ENCODE data around the gene USP36. TPM values are rescaled to one million over a fixed set of nuclear protein-coding genes. Genes with fewer than 3 reads are reported as not detected.

The USP36 gene
- total and polyA plus RNA-seq, 9 of the 15 experiments (the other 6 are each of a cell fraction or from before 2014, with no cell fraction given), result 6.4 to 72.8 (median 22.5) TPM

GRCh38 chr17:78840780-78841611 lies at the start of gene USP36 (continued):
- TF ChIP-seq ZNF398 (CRISPR knock-in tag; IDR thresholded peaks at IDR 0.05) (no peak), HMG20A (CRISPR knock-in tag; conservative IDR thresholded peaks at IDR 0.05) (no peak), ETV5 (CRISPR knock-in tag; IDR thresholded peaks at IDR 0.05; ENCODE audit: low read depth) (peak; percentile 63; the same call in 1 of the 2 replicates), MTA2 (IDR thresholded peaks at IDR 0.05; ENCODE audit: low read depth) (no peak), TAL1 (IDR thresholded peaks at IDR 0.05) (no peak), GATAD2B (IDR thresholded peaks at IDR 0.05; ENCODE audit: borderline replicate concordance) (no peak), BRF1 (IDR thresholded peaks at IDR 0.05; ENCODE audit: borderline replicate concordance, extremely low read depth, insufficient read length) (no peak), CREB3L1 (IDR thresholded peaks at IDR 0.05; ENCODE audit: borderline replicate concordance, low read depth) (peak; percentile 94), ZNF384 (IDR thresholded peaks at IDR 0.05; ENCODE audit: low read depth, low read length) (no peak), PTBP1 (IDR thresholded peaks at IDR 0.05; ENCODE audit: low read depth, low read length) (no peak), TBL1XR1 (IDR thresholded peaks at IDR 0.05; ENCODE audit: low read length in 2 of 2) (peak in 1 of 2 experiments; percentile 83; a peak in 1 of 4 replicates), PHTF2 (CRISPR knock-in tag; IDR thresholded peaks at IDR 0.05) (no peak), TAF7 (tag; IDR thresholded peaks at IDR 0.05) (peak; percentile 81), RBBP5 (IDR thresholded peaks at IDR 0.05; ENCODE audit: borderline replicate concordance, insufficient read depth, low read length, poor library complexity, severe bottlenecking) (peak; percentile 32), KAT8 (IDR thresholded peaks at IDR 0.05; ENCODE audit: low read depth) (no peak), SP1 (CRISPR knock-in tag; IDR thresholded peaks at IDR 0.05) (peak; percentile 100), ZNF282 (CRISPR knock-in tag; IDR thresholded peaks at IDR 0.05) (no peak), FOXK1 (CRISPR knock-in tag; IDR thresholded peaks at IDR 0.05; ENCODE audit: borderline replicate concordance) (peak; percentile 92), SRSF7 (optimal IDR thresholded peaks at IDR 0.05; ENCODE audit: low read depth, low read length) (no peak), DIDO1 (tag; IDR thresholded peaks at IDR 0.05; ENCODE audit: low read depth) (peak; percentile 45; the same call in 1 of the 2 replicates), ADNP (tag; IDR thresholded peaks at IDR 0.05) (no peak), ZNF511 (CRISPR knock-in tag; IDR thresholded peaks at IDR 0.05) (no peak), IRF9 (tag; IDR thresholded peaks at IDR 0.05) (no peak)

Measured in K562 (cell line).